BLaER1 treated with 17β-estradiol and CSF1 and Interleukin-3, amounts not matched to agents 10 nM and 100 nM (cell line): ENCODE results near the gene NUP54.

Experiments used
- H3K27ac ChIP-seq, 11 experiments: shearing (Covaris generic); formaldehyde crosslinking; 2 replicates each; pipeline ENCODE4 v1.8.1; 2022
- H3K27me3 ChIP-seq, 11 experiments: shearing (Covaris generic); formaldehyde crosslinking; 2 replicates each; pipeline ENCODE4 v1.8.1; 2022
- H3K36me3 ChIP-seq, 11 experiments: shearing (Covaris generic); formaldehyde crosslinking; 2 replicates each; pipeline ENCODE4 v1.8.1; 2022
- H3K4me1 ChIP-seq, 10 experiments: shearing (Covaris generic); formaldehyde crosslinking; 2 replicates each; pipeline ENCODE4 v1.8.1; 2022
- H3K4me2 ChIP-seq, 11 experiments: shearing (Covaris generic); formaldehyde crosslinking; 2 replicates each; pipeline ENCODE4 v1.8.1; 2022
- H3K4me3 ChIP-seq, 10 experiments: shearing (Covaris generic); formaldehyde crosslinking; 2 replicates each; pipeline ENCODE4 v1.8.1; 2022
- H3K9ac ChIP-seq, 11 experiments: shearing (Covaris generic); formaldehyde crosslinking; 2 replicates each; pipeline ENCODE4 v1.8.1; 2022
- H3K9me3 ChIP-seq, 11 experiments: shearing (Covaris generic); formaldehyde crosslinking; replicated peaks in 1 of 11; 2 replicates each; pipeline ENCODE4 v1.8.1; 2022
- H4K20me1 ChIP-seq, 11 experiments: shearing (Covaris generic); formaldehyde crosslinking; 2 replicates each; pipeline ENCODE4 v1.8.1; 2022
- Cebpa-rat ChIP-seq, 11 experiments: shearing (Covaris generic); IDR thresholded peaks; 2 replicates each; pipeline ENCODE4 v1.8.1; 2022

NUP54 gene, protein sequence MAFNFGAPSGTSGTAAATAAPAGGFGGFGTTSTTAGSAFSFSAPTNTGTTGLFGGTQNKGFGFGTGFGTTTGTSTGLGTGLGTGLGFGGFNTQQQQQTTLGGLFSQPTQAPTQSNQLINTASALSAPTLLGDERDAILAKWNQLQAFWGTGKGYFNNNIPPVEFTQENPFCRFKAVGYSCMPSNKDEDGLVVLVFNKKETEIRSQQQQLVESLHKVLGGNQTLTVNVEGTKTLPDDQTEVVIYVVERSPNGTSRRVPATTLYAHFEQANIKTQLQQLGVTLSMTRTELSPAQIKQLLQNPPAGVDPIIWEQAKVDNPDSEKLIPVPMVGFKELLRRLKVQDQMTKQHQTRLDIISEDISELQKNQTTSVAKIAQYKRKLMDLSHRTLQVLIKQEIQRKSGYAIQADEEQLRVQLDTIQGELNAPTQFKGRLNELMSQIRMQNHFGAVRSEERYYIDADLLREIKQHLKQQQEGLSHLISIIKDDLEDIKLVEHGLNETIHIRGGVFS

DNA sequence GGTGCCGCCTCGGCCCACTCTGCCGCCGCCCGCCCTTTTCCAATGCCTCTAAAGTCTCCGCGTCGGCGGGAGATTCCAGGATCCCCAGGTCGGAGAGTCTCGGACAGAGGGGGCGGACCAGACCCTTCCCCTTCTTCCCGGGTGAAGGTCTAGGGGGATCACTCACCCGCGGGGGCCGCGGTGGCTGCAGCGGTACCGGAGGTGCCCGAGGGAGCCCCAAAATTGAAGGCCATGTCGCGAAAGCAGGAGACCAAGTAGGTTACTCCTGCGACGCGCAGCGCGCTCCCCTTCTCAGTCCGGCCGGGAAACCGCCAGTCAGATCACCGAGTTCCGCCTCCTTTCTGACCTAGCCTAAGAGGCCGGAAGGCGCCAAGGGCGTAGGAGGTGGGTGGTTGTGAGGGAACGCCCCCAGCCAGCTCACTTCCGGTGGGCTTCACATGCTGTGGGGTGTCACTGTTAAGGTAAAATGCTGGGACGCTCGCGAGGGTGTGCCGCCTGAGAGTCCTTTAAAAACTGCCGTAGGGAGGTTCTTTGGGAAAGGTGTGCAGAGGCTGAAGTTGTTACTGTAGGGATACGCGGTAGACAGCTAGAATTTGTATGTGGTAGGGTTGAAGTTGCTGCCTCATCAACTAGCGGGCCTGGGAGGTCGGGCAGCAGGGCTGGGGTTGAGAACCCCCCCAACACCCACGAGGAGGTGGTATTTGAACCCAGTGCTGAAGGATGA lies at the start of gene NUP54:
TSS of gene NUP54 (minus strand) at position 256 of the 724 bp plus-strand sequence. CDS start at position 233, 23 bp downstream.
- H3K27ac ChIP-seq: peak within 1 kb of the TSS; percentile 80 to 95 (median 90)
- H3K9ac ChIP-seq: peak within 1 kb of the TSS; percentile 90 to 98 (median 94)
- no peaks in the 10 kb centered on the region for H3K27me3 ChIP-seq
- no peaks in the 10 kb centered on the region for H3K9me3 ChIP-seq
- H3K4me1 ChIP-seq: peaks cover 19 to 34% (median 28%) of the 10 kb centered on the region in 10 experiments
- TF ChIP-seq Cebpa-rat (IDR thresholded peaks at IDR 0.05): no peak
- H4K20me1 ChIP-seq: peaks cover 5 to 48% (median 32%) of the 10 kb centered on the region in 11 experiments; a peak in 16 of 22 replicates
- peaks cover 10 to 24% (median 11%) of the 10 kb centered on the region in 11 experiments; a peak in 20 of 22 replicates for H3K36me3 ChIP-seq
- peak within 1 kb of the TSS; percentile 89 to 99 (median 94) for H3K4me2 ChIP-seq
- H3K4me3 ChIP-seq: peak within 1 kb of the TSS; percentile 74 to 99 (median 94)

DNA sequence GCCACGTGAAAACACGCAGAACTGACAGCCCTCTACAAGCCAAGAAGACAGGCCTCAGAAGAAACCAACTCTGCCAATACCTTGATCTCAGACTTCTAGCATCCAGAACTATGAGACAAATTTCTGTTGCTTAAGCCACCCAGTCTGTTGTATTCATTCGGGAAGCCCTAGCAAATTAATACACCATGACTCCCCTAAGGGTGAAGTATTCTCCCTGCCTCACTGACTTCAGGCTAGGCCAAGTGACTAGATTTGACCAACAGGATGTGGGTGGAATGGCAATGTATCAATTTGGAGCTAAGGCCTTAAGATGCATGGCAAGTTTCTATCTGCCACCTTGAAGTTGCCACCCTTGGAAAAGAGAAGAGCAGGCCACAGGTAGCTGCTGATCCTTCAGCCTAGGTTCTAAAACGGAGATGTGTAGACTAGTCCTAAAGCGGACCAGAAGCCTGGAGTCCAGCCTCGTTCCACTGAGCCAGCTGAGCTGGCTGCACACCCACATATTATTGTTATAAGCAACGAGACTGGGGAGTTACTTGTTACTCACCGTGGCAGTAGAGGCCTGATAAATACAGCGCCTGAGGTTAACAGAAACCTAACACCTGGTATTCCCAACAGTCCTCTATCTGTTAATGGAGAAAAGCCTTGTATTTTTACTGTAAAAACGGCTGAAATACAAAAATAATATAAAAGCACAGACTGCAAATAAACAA lies 49.0 kb upstream of the NUP54 start:
- H3K9me3 ChIP-seq: peaks cover 0 to 22% (median 18%) of the 10 kb centered on the region in 11 experiments; a peak in 18 of 22 replicates
- peaks cover 71 to 100% (median 81%) of the 10 kb centered on the region in 10 experiments for H3K4me1 ChIP-seq
- H3K36me3 ChIP-seq: peaks cover 26 to 47% (median 34%) of the 10 kb centered on the region in 11 experiments
- TF ChIP-seq Cebpa-rat (IDR thresholded peaks at IDR 0.05): no peak
- peaks cover 0 to 33% (median 0%) of the 10 kb centered on the region in 11 experiments; a peak in 8 of 22 replicates for H4K20me1 ChIP-seq
- peak overlapping the region; percentile 62 to 80 (median 76) for H3K9ac ChIP-seq
- H3K27ac ChIP-seq: peak overlapping the region; percentile 71 to 92 (median 89)
- peak overlapping the region in 4 of 10 experiments; percentile 3 to 38 (median 27); a peak in 5 of 20 replicates for H3K4me3 ChIP-seq
- H3K27me3 ChIP-seq: no peaks in the 10 kb centered on the region
- H3K4me2 ChIP-seq: peak overlapping the region; percentile 81 to 99 (median 91)

DNA sequence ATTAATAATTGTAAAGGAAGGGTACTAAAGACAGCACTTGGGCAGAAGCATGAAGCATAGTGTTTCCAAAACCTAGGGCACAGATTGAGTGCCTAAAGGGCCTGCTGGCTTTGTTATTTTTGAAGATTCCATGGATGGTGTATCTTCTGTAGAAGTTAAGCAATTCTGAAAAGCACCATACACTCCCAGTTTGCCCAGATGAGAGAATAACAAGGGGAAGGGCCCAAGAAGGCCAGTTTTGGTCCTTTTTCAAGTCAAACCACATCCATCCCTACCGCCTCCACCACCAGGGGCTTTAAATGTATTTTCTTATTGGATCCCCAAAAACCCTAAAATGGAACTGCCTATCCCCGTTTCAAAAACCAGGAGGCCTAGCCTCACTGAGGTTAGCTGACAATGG lies 48.2 kb upstream of the NUP54 start:
- H3K27me3 ChIP-seq: no peaks in the 10 kb centered on the region
- H3K4me2 ChIP-seq: peak overlapping the region; percentile 81 to 99 (median 91)
- peaks cover 67 to 99% (median 75%) of the 10 kb centered on the region in 10 experiments for H3K4me1 ChIP-seq
- TF ChIP-seq Cebpa-rat (IDR thresholded peaks at IDR 0.05): no peak
- H3K4me3 ChIP-seq: peak overlapping the region in 1 of 10 experiments; percentile 23; a peak in 1 of 20 replicates
- H3K27ac ChIP-seq: peak overlapping the region; percentile 71 to 92 (median 89)
- H3K9me3 ChIP-seq: peaks cover 0 to 26% (median 20%) of the 10 kb centered on the region in 11 experiments; a peak in 18 of 22 replicates
- peak overlapping the region in 7 of 11 experiments; percentile 1 to 80 (median 72); a peak in 7 of 22 replicates for H3K9ac ChIP-seq
- peaks cover 31 to 54% (median 40%) of the 10 kb centered on the region in 11 experiments for H3K36me3 ChIP-seq
- H4K20me1 ChIP-seq: peaks cover 0 to 33% (median 0%) of the 10 kb centered on the region in 11 experiments; a peak in 8 of 22 replicates

DNA sequence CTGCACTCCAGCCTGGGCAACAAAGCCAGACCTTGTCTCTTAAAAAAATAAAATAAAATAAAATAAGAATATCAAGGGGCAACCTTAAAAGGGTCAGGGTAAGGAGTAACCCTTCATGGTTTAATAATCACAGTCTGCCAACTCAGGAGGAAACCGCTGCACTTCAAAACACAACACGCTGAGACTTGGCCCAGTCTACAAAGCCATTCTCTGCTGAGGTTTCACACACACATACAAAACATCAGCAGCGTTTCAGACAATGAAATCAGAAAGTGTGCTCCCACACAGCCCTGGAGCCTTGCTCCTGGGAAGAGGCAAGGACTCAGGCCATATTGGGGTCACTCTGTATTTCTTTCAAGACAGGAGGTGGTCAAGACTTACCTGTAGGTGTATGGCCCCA lies 47.1 kb upstream of the NUP54 start:
- peaks cover 40 to 65% (median 49%) of the 10 kb centered on the region in 11 experiments for H3K36me3 ChIP-seq
- H4K20me1 ChIP-seq: peaks cover 0 to 33% (median 0%) of the 10 kb centered on the region in 11 experiments; a peak in 5 of 22 replicates
- H3K4me2 ChIP-seq: peak overlapping the region; percentile 81 to 99 (median 91)
- H3K27ac ChIP-seq: peak overlapping the region; percentile 71 to 92 (median 89)
- H3K4me1 ChIP-seq: peaks cover 56 to 98% (median 64%) of the 10 kb centered on the region in 10 experiments
- H3K9me3 ChIP-seq: peaks cover 0 to 26% (median 20%) of the 10 kb centered on the region in 11 experiments; a peak in 18 of 22 replicates
- H3K4me3 ChIP-seq: peak overlapping the region in 2 of 10 experiments; percentile 12 to 20; a peak in 2 of 20 replicates
- TF ChIP-seq Cebpa-rat (IDR thresholded peaks at IDR 0.05): no peak
- H3K9ac ChIP-seq: peak overlapping the region in 9 of 11 experiments; percentile 8 to 80 (median 60); a peak in 14 of 22 replicates
- no peaks in the 10 kb centered on the region for H3K27me3 ChIP-seq

DNA sequence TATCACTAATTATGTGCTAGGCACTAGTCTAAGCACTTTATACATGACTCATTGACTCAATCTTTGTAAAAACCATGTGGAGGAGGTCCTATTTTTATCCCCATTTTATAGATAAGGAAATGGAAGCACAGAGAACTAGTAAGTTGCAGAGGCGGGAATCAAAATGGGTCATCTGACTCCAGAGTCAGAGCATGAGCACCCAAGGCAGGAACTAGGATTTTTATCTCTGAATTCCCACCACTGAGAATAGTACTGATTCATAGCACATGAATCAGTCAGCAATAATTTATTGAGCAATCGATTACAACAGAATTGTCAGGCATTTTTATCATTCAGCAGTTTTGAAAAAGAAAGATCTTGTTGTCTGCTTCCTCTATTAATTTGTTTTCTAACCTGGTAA lies 46.1 kb upstream of the NUP54 start:
- Histone ChIP-seq H3K36me3 (peaks cover 44 to 75% (median 58%) of the 10 kb centered on the region in 11 experiments), H3K27me3 (no peaks in the 10 kb centered on the region), H3K4me3 (peak overlapping the region in 1 of 10 experiments; percentile 19; a peak in 2 of 20 replicates), H3K9ac (peak overlapping the region in 4 of 11 experiments; percentile 65 to 80 (median 70); a peak in 8 of 22 replicates), H3K27ac (peak overlapping the region in 7 of 11 experiments; percentile 71 to 92 (median 89); a peak in 10 of 22 replicates), H3K4me1 (peaks cover 46 to 98% (median 54%) of the 10 kb centered on the region in 10 experiments), H3K4me2 (peak overlapping the region in 6 of 11 experiments; percentile 81 to 99 (median 93); a peak in 12 of 22 replicates), H4K20me1 (peaks cover 0 to 38% (median 0%) of the 10 kb centered on the region in 11 experiments; a peak in 6 of 22 replicates), H3K9me3 (peaks cover 0 to 26% (median 20%) of the 10 kb centered on the region in 11 experiments; a peak in 18 of 22 replicates)
- peak in 3 of 11 experiments; percentile 54 to 76 (median 56); a peak in 4 of 22 replicates for TF ChIP-seq Cebpa-rat (IDR thresholded peaks at IDR 0.05)

DNA sequence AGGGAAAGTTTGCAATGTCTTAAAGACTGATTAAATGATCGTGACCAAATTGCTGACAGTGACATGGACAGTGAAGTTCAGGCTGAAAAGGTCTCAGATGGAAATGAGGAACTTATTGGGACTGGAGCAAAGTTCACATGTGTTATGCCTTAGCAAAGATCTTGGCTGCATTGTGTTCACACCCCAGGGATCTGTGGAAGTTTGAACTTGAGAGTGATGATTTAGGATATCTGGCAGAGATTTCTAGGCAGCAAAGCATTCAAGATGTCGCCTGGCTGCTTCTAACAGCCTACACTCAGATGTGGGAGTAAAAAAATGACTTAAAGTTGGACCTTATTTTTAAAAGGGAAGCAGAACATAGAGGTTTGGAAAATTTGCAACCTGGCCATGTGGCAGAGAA lies 44.0 kb upstream of the NUP54 start:
- Histone ChIP-seq H3K27me3 (no peaks in the 10 kb centered on the region), H3K4me3 (no peak overlapping the region), H3K9me3 (peaks cover 0 to 26% (median 20%) of the 10 kb centered on the region in 11 experiments; a peak in 18 of 22 replicates), H3K36me3 (peaks cover 44 to 86% (median 67%) of the 10 kb centered on the region in 11 experiments), H3K4me2 (peak overlapping the region in 3 of 11 experiments; percentile 91 to 99 (median 92); a peak in 6 of 22 replicates), H3K27ac (peak overlapping the region in 4 of 11 experiments; percentile 71 to 89 (median 89); a peak in 7 of 22 replicates), H3K9ac (peak overlapping the region in 1 of 11 experiments; percentile 56; a peak in 1 of 22 replicates), H4K20me1 (peaks cover 0 to 59% (median 0%) of the 10 kb centered on the region in 11 experiments; a peak in 10 of 22 replicates), H3K4me1 (peaks cover 26 to 90% (median 34%) of the 10 kb centered on the region in 10 experiments)
- TF ChIP-seq Cebpa-rat (IDR thresholded peaks at IDR 0.05): no peak

DNA sequence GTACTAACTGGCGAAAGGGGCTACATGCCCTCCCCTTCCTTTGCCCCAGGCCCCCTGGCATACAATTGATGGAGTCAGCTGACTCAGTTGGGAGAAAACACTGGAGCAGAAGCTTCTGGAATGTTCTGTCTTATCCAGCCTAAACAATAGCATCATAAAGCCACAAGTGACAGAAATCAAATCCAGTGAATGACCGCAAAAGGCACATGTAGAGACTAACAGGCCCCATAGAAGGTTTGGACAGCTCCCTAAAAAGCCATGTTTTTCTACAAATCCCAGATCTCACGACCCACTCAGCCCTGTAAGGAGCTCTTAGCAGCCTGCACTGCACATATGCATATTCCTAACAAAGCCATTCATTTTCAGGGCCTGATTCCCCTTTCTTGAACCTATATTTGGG lies 40.4 kb upstream of the NUP54 start:
- Histone ChIP-seq H3K4me2 (peak overlapping the region in 1 of 11 experiments; percentile 5; a peak in 1 of 22 replicates), H3K36me3 (peaks cover 50 to 90% (median 68%) of the 10 kb centered on the region in 11 experiments), H3K9ac (no peak overlapping the region), H3K4me1 (peaks cover 0 to 69% (median 0%) of the 10 kb centered on the region in 10 experiments; a peak in 6 of 20 replicates), H3K4me3 (no peak overlapping the region), H3K27me3 (no peaks in the 10 kb centered on the region), H4K20me1 (peaks cover 0 to 96% (median 8%) of the 10 kb centered on the region in 11 experiments; a peak in 13 of 22 replicates), H3K9me3 (peaks cover 0 to 19% (median 14%) of the 10 kb centered on the region in 11 experiments; a peak in 18 of 22 replicates), H3K27ac (no peak overlapping the region)
- TF ChIP-seq Cebpa-rat (IDR thresholded peaks at IDR 0.05): no peak
